Activated gamma-delta T cell (primary cell): ENCODE measurements around the gene MCRS1.
"Not testable (repeated sequence)": the region's sequence is repeated elsewhere in the genome, so short reads cannot be mapped to it uniquely, and the experiment has no call there.

Experiments
- DNase-seq: peaks from one replicate; lab custom pipeline; 2025; lab: John Stamatoyannopoulos, UW

Gene MCRS1

DNA sequence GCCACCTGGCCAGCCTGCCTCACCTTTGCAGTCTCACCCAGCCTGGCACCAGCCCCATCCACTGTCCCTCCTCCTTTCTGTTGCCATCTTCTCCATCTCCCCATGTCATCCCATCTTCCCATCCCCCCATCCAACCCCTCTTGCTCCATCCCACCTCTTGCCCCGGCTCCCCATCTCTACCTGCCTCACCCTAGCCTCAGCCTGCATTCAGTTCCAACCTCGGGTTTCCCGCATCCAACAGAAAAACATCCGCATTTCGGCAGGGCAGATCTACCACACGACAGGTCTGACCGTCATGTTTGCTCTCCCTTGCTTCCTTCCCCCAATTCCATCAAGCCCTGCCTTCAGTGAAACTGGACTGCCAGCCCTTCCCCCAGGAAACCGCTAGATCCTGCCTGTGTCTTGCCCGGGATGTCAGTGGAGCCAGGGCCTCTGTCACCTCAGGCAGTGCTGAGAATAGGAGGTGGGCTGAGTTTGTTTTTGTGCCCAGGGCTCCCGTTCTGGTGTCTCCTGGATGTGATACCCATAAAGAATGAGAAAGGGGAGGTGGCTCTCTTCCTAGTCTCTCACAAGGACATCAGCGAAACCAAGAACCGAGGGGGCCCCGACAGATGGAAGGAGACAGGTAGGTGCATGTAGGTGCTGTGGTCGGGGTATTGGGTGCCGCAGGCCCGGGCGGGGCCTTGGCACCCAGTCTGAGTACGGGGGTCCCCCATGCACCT lies 26.6 kb downstream of the MCRS1 start:
- DNase-seq: no peak

GRCh38 chr12:49540229-49541139 lies 27.5 kb downstream of the MCRS1 start:
- DNase-seq: no peak

- no peak for DNase-seq
Observed at GRCh38 chr12:49539406-49540228, 28.3 kb downstream of the MCRS1 start.

- peak; percentile 86 for DNase-seq
Observed at GRCh38 chr12:49538510-49539403, 29.2 kb downstream of the MCRS1 start, which contains the start of gene KCNH3. KCNH3 (plus strand) TSS chr12:49539030; CDS start chr12:49539417, 387 bp downstream.

DNA sequence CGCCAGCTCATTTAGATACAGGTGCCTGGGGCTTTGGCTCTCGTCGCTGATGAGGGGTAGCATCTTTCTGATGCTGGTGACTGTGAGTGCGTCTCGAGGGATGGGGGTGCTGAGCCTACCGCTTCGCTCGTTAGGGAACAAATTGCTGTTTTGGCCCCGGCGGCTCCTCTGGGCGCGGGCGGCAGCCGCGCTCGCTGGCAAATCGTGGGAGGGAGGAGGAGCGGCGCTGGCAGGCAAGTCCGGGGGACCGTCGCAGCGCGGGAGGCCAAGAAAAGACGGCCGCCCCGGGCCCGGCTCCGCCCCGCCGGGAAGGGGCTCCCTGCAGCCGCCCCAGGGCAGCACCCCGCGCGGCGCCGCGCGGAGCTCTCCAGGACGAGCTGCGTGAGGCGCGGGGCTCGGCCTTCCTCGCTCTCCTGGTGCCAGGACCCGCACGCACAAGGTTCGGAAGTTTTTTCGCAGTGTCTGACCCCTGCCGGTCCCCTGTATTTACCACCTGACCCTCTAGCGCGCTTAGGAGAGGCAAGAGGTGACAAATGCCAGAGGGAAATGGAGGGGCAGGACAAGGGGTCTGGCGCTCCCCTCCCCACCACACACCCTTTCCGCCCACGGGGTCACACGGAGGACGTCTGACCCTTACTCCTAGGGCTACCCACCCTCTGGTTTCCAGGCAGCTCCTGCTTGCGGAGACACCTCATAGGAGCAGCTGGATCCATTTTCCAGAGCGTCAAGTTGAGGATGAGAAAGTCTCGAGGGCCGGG lies 30.0 kb downstream of the MCRS1 start:
- DNase-seq: no peak

- no peak for DNase-seq
Observed at GRCh38 chr12:49537231-49537751, 30.7 kb downstream of the MCRS1 start.

- DNase-seq: no peak
Observed at GRCh38 chr12:49536526-49537071, 31.3 kb downstream of the MCRS1 start.

DNA sequence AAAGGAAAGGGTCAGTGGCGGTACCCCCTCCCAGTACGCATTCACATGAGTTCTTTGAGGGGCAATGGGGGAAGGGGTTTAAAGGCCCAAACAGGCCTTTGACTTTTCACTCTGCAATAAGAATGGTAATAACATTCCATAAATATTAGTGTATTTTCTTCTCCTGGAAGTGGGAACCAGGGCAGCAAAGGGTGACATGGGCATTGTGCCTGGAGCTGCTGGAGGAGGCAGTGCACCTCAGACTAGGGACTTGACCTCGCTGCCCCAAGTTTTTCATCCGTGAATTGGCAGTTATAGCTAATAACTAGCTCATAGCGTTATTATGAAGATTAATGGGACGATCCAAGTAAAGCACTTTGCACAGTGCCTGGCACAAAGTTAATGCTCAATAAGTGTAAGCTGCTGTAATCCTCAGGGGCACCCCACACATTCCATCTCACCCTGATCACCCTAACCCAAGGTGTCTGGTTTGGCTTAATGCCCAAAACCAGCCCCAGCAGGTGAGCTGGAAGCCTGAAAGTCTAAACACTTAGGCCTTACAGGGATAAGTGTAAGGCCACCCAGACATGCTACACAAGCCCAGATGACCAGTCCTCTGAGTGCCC lies 31.9 kb downstream of the MCRS1 start:
- no peak for DNase-seq

- DNase-seq: no peak
Observed at GRCh38 chr12:49534731-49535278, 33.1 kb downstream of the MCRS1 start.

DNA sequence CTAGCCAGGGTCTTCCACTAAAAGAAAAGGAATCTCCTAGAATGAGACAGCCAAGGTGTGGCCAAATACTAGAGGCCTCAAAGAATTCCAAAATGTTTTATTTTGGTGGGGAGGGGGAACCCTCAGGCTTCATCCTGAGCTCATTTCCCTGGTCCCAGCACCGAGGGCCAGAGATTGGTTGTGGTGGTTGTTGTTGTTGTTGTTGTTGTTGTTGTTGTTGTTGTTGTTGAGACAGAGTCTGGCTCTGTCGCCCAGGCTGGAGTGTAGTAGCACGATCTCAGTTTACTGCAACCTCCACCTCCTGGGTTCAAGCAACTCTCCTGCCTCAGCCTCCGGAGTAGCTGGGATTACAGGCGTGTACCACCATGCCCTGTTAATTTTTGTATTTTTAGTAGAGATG lies 33.8 kb downstream of the MCRS1 start:
- not testable (repeated sequence) for DNase-seq

GRCh38 chr12:49533331-49533730 lies 34.6 kb downstream of the MCRS1 start:
- no peak for DNase-seq

- no peak for DNase-seq
Observed at GRCh38 chr12:49531745-49532144, 36.2 kb downstream of the MCRS1 start.

GRCh38 chr12:49529414-49529813 lies 38.5 kb downstream of the MCRS1 start:
- no peak for DNase-seq

DNA sequence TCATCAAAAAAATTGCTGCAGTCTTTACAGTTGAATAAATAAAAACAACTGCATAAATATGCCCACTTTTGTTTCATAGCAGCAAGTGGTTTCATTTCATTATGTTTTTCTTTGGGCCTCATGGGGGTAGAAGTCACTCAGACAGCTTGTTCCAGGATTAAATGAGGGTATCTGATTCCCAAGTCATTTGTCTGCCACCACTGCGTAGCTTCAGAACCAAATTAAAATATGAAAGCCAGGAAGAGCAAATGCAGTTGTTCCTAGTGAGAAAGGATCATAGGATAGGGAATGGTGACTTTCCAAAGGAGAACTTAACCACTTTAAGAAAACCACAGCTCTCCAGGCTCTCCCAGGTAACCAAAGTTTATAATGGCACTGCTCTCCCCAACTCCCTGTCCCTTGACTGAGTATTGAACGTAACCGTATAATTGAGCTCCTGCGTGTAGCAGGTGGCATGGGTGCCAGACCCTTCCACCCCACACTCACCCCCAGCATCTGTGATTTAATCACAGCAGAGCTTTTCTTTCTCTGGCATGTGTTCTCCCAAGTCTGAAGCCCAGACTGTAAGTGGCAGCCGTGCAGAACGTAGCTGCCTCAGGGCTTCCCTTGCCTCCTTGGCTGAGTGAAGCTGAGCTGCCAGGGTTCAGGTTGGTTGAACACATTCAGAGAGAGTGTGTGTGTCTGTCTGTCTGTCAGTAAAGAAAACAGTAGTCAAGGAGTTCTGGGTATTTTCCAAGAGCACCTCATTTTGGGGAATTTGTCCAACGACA lies 40.4 kb downstream of the MCRS1 start:
- DNase-seq: no peak

DNA sequence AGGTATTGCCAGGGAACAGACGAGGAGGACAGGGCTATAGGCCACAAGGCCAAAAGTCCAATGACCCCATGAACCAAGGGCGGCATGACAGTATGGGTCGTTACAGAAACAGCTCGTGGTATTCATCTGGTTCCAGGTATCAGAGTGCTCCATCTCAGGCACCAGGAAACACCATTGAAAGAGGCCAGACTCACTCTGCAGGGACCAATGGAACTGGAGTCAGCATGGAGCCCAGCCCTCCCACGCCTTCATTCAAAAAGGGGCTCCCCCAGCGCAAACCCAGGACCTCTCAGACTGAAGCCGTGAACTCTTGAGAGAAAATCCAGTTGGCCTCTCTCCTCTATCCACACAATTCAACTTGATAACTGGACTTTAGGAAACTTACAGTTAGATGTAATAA lies 42.0 kb downstream of the MCRS1 start:
- no peak for DNase-seq

GRCh38 chr12:49524660-49525324 lies 43.1 kb downstream of the MCRS1 start:
- no peak for DNase-seq

DNA sequence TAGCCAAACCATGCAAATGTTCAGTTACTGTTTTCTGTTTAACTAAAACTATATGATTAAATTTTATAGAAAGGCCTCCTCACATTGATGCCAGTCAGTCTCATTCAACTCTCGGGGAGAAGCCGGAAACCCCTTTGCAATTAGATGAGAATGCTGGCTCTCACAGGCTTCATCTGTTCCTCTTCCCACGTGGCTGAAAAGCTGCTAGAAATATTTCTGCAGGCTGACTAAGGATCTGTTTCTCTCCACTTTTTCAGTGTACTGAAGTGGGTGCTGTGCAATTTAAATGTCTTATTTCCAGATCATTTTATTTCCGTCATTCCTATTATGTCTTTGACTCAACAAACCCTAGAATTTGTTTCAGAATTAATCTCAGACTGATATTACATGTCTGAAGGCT lies 46.6 kb downstream of the MCRS1 start:
- no peak for DNase-seq

DNA sequence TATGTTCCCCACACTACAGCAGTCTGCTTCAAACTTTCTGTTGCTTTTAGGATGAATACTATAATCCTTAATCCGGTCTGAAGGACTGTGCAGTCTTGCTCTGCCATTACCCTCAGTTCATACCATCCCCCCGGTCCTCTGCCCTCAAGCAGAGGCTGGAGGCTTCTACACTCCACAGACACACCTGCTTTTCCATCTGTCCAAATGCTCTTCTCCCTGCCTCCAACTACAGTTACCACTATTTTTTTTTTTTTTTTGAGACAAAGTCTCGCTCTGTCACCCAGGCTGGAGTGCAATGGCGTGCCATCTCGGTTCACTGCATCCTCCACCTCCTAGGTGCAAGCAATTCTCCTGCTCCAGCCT lies 48.4 kb downstream of the MCRS1 start:
- DNase-seq: no peak
